PC-3 (cell line): Measurements from ENCODE around the gene LRRC7.

Experiments used
- CTCF ChIP-seq: fragments of 300-600 bp; sonication (generic); conservative IDR thresholded peaks from 2 replicates; pipeline ENCODE4 v1.5.1; 2017; ENCODE audit warnings: antibody characterized with exemption, low read depth, mild to moderate bottlenecking, low read length
- EZH2 ChIP-seq: fragments of 300-600 bp; sonication (generic); IDR thresholded peaks from one replicate; pipeline ENCODE4 v1.6.1; 2017; ENCODE audit warnings: antibody characterized with exemption, mild to moderate bottlenecking, low read length; ENCODE audit not compliant: unreplicated experiment
- EZH2phosphoT487 ChIP-seq: fragments of 300-600 bp; sonication (generic); IDR thresholded peaks from 2 replicates; pipeline ENCODE4 v1.6.1; 2018; ENCODE audit warnings: mild to moderate bottlenecking, antibody characterized with exemption, low read length, borderline replicate concordance

- no peak for TF ChIP-seq CTCF
- no peak for TF ChIP-seq EZH2
- no peak for TF ChIP-seq EZH2phosphoT487
Measured at GRCh38 chr1:70117046-70117445, 549.3 kb downstream of the LRRC7 start.
